HEK293T (cell line): Measurements from ENCODE around the gene FGR.
"Not testable (repeated sequence)": the region's sequence is repeated elsewhere in the genome, so short reads cannot be mapped to it uniquely, and the experiment has no call there.

Experiments
- BHLHE40 ChIP-seq: fragments of 450-650 bp; IDR thresholded peaks from 2 replicates; pipeline ENCODE4 v1.6.1; 2016; ENCODE audit warnings: mild to moderate bottlenecking, moderate library complexity, borderline replicate concordance
- FOXA1 ChIP-seq: fragments of 450-650 bp; IDR thresholded peaks from 2 replicates; pipeline ENCODE4 v1.6.1; 2016; ENCODE audit warnings: mild to moderate bottlenecking
- L3MBTL2 ChIP-seq: fragments of 450-650 bp; conservative IDR thresholded peaks from 2 replicates; pipeline ENCODE4 v1.6.1; 2016; ENCODE audit warnings: mild to moderate bottlenecking
- SP1 ChIP-seq: fragments of 450-650 bp; IDR thresholded peaks from 2 replicates; pipeline ENCODE4 v1.6.1; 2017
- SUZ12 ChIP-seq: fragments of 450-650 bp; IDR thresholded peaks from 2 replicates; pipeline ENCODE4 v1.6.1; 2016; ENCODE audit warnings: mild to moderate bottlenecking
- TF ChIP-seq, protein P1 (sequence below): fragments of 450-650 bp; IDR thresholded peaks from 2 replicates; pipeline ENCODE4 v1.6.1; 2016

DNA sequence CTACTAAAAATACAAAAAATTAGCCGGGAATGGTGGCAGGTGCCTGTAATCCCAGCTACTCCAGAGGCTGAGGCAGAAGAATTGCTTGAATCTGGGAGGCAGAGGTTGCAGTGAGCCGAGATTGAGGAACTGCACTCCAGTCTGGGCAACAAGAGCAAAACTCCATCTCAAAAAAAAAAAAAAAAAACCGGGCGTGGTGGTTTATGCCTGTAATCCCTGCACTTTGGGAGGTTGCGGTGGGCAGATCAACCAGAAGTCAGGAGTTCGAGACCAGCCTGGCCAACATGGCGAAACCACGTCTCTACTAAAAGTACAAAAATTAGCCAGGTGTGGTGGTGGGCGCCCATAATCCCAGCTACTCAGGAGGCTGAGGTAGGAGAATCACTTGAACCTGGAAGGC is 5.5 kb upstream of the FGR start:
- TF ChIP-seq FOXA1, SUZ12, L3MBTL2, BHLHE40, SP1: not testable (repeated sequence)
- TF ChIP-seq, protein P1, sequence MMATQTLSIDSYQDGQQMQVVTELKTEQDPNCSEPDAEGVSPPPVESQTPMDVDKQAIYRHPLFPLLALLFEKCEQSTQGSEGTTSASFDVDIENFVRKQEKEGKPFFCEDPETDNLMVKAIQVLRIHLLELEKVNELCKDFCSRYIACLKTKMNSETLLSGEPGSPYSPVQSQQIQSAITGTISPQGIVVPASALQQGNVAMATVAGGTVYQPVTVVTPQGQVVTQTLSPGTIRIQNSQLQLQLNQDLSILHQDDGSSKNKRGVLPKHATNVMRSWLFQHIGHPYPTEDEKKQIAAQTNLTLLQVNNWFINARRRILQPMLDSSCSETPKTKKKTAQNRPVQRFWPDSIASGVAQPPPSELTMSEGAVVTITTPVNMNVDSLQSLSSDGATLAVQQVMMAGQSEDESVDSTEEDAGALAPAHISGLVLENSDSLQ: not testable (repeated sequence)
